ENCODE results near the gene MED22.

GRCh38 chr9:133374612-133375115 is 26.7 kb upstream of the MED22 start:
- TF ChIP-seq SIX5 (IDR thresholded peaks at IDR 0.05; ENCODE audit: low read depth, low read length) (no peak), EP300 (IDR thresholded peaks at IDR 0.05; ENCODE audit: borderline replicate concordance in 1 of 2, low read depth in 2 of 2, low read length in 2 of 2) (no peak), EZH2 (IDR thresholded peaks at IDR 0.05; ENCODE audit: low read depth, low read length, severe bottlenecking) (no peak), CTCF (IDR thresholded peaks at IDR 0.05; ENCODE audit: control extremely low read depth in 1 of 3, insufficient read depth in 1 of 3, low read depth in 1 of 3, low read length in 3 of 3) (no peak), CBX5 (IDR thresholded peaks at IDR 0.05; ENCODE audit: low read depth, low read length) (no peak), ATF2 (IDR thresholded peaks at IDR 0.05; ENCODE audit: low read length) (no peak), POLR2A (IDR thresholded peaks at IDR 0.05; ENCODE audit: control extremely low read depth in 1 of 2, low read depth in 2 of 2, low read length in 2 of 2) (no peak)

Measured in H1 (cell line).